ENCODE measurements around the gene MCMBP.

GRCh38 chr10:119781498-119781897 is 91.1 kb downstream of the MCMBP start:
- TF ChIP-seq ZNF274 (IDR thresholded peaks at IDR 0.05; ENCODE audit: low read depth, low read length) (no peak), YY1 (IDR thresholded peaks at IDR 0.05; ENCODE audit: insufficient read depth, insufficient read length) (no peak), SUZ12 (IDR thresholded peaks at IDR 0.05; ENCODE audit: extremely low read depth, insufficient read depth, insufficient read length) (no peak)

Data from NT2/D1 (cell line).